DOHH2 (cell line): Measurements from ENCODE around the gene ANKRD39.

ENCODE experiments used
- EZH2phosphoT487 ChIP-seq: fragments of 200-600 bp; sonication (generic); IDR thresholded peaks from 2 replicates; pipeline ENCODE4 v1.6.1; 2017; ENCODE audit warnings: borderline replicate concordance, mild to moderate bottlenecking, antibody characterized with exemption, low read length, moderate library complexity, mixed read lengths
- TF ChIP-seq, protein P1 (sequence below): fragments of 200-600 bp; sonication (generic); IDR thresholded peaks from one replicate; pipeline ENCODE4 v1.5.1; 2014; ENCODE audit warnings: antibody characterized with exemption, mild to moderate bottlenecking, low read depth, low read length; ENCODE audit not compliant: poor library complexity, severe bottlenecking

DNA sequence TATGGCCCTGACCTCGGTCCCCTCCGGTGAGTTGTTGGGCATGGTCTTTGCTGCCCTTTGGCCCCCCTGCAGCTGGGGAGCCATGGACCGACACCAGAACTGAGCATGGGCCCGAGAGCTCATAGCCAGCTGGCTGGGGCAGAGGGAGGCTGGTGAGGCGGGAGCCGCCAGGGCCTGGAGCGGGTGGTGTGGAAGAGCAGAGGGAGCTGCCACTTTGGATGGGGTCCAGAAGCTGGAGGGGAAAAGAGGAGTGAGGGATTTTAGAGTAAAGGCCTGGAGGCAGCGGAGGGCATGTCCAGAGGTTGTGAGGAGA lies 58.2 kb downstream of the ANKRD39 start:
- no peak for TF ChIP-seq EZH2phosphoT487
- TF ChIP-seq, protein P1, sequence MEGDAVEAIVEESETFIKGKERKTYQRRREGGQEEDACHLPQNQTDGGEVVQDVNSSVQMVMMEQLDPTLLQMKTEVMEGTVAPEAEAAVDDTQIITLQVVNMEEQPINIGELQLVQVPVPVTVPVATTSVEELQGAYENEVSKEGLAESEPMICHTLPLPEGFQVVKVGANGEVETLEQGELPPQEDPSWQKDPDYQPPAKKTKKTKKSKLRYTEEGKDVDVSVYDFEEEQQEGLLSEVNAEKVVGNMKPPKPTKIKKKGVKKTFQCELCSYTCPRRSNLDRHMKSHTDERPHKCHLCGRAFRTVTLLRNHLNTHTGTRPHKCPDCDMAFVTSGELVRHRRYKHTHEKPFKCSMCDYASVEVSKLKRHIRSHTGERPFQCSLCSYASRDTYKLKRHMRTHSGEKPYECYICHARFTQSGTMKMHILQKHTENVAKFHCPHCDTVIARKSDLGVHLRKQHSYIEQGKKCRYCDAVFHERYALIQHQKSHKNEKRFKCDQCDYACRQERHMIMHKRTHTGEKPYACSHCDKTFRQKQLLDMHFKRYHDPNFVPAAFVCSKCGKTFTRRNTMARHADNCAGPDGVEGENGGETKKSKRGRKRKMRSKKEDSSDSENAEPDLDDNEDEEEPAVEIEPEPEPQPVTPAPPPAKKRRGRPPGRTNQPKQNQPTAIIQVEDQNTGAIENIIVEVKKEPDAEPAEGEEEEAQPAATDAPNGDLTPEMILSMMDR, result no peak
